H4 (cell line): ENCODE measurements around the gene AVPR1B. TPM values are rescaled to one million over a fixed set of nuclear protein-coding genes. Genes with fewer than 3 reads are reported as not detected.

ENCODE experiments used
- total RNA-seq: library from RNA; depleted of rRNA; stranded (reverse); fragments of >200 nt; shearing (Covaris generic); gene quantifications from 2 replicates; pipeline ENCODE4 v1.2.3, GENCODE V29; 2014; rRNA removed

The AVPR1B gene
- total RNA-seq, 1 experiment from 2014 or later = not detected

Other genes with a start within 250 kb of the AVPR1B start
- gene SLC26A9, start 173.9 kb downstream of the AVPR1B start, total RNA-seq = not detected in 2 replicates
- gene RAB7B, start 114.0 kb downstream of the AVPR1B start, total RNA-seq = 1.9 and 3.8 TPM in 2 replicates
- gene CTSE, start 93.5 kb downstream of the AVPR1B start, total RNA-seq = not detected in 2 replicates
- not detected in 2 replicates for gene RHEX, start 64.2 kb downstream of the AVPR1B start, total RNA-seq
- gene FAM72A, start 85.5 kb upstream of the AVPR1B start, total RNA-seq = 4.5 and 7.2 TPM in 2 replicates
- 28.5 and 31.0 TPM in 2 replicates for gene SRGAP2, start 86.2 kb upstream of the AVPR1B start, total RNA-seq